Right ventricle myocardium inferior (tissue), 1 donor: ENCODE results near the gene MSH2. TPM values are rescaled to one million over a fixed set of nuclear protein-coding genes. Genes with fewer than 3 reads are reported as not detected.

Experiments
- ATAC-seq: fragments of 200-7000 bp; cut with Tn5 transposase; one replicate; pipeline ENCODE4 v1.9.1; 2020; ENCODE audit warnings: mild to moderate bottlenecking, moderate library complexity
- DNase-seq: peaks from one replicate; pipeline ENCODE4 v3.0.0; 2021; ENCODE audit errors: missing footprints
- intact Hi-C: fragments of 100-400 bp; cut with DNase I; formaldehyde crosslinking; loops from one replicate; pipeline ENCODE4 v1.11.0; 2022
- total RNA-seq: library from RNA; stranded (reverse); fragmentation: NEBNext Ultra II Directional; extraction: Animal tissue kit (Norgen Biotek cat#: 25700); gene quantifications from one replicate; pipeline ENCODE4 v1.2.1, GENCODE V29; 2021
- donor health status: DM: no; HTN: yes; CAD: no; lungs with severe emphysema.

The MSH2 gene
- total RNA-seq, 1 donor from 2014 or later, result 13.2 TPM

GRCh38 chr2:47456851-47457250 lies 53.9 kb downstream of the MSH2 start:
- no peak for ATAC-seq

GRCh38 chr2:47457268-47457667 lies 54.3 kb downstream of the MSH2 start:
- no peak for DNase-seq
- intact Hi-C loops, result no loop called here
- no peak for ATAC-seq

More at GRCh38 chr2:47456851-47457250, 53.9 kb downstream of the MSH2 start:
- no peak for DNase-seq
- intact Hi-C loops, result no loop called here

GRCh38 chr2:47459021-47459420 lies 56.1 kb downstream of the MSH2 start:
- intact Hi-C loops, result no loop called here
- DNase-seq (no peak), ATAC-seq (no peak)

- DNase-seq (no peak), ATAC-seq (no peak)
- intact Hi-C loops, result no loop called here
Observed at GRCh38 chr2:47460766-47461165, 57.8 kb downstream of the MSH2 start.

- DNase-seq (no peak), ATAC-seq (no peak)
- intact Hi-C loops, result no loop called here
Observed at GRCh38 chr2:47471429-47472116, 68.6 kb downstream of the MSH2 start.

- DNase-seq (no peak), ATAC-seq (no peak)
- intact Hi-C loops, result no loop called here
Observed at GRCh38 chr2:47479863-47480262, 76.9 kb downstream of the MSH2 start.

GRCh38 chr2:47483191-47483590 lies 80.2 kb downstream of the MSH2 start:
- intact Hi-C loops, result no loop called here
- no peak for DNase-seq
- ATAC-seq, result no peak

GRCh38 chr2:47484396-47484795 lies 81.4 kb downstream of the MSH2 start:
- ATAC-seq (no peak), DNase-seq (no peak)
- intact Hi-C loops, result no loop called here

- intact Hi-C loops, result no loop called here
- ATAC-seq (no peak), DNase-seq (no peak)
Observed at GRCh38 chr2:47485177-47485576, 82.2 kb downstream of the MSH2 start.

- intact Hi-C loops, result no loop called here
- DNase-seq (no peak), ATAC-seq (no peak)
Observed at GRCh38 chr2:47485751-47486300, 82.9 kb downstream of the MSH2 start.

GRCh38 chr2:47486841-47487497 lies 84.0 kb downstream of the MSH2 start:
- DNase-seq, result no peak
- ATAC-seq, result no peak
- intact Hi-C loops, result no loop called here

GRCh38 chr2:47487498-47487875 lies 84.5 kb downstream of the MSH2 start:
- ATAC-seq (no peak), DNase-seq (no peak)
- intact Hi-C loops, result no loop called here

- ATAC-seq, result no peak
- intact Hi-C loops, result no loop called here
- no peak for DNase-seq
Observed at GRCh38 chr2:47488870-47489584, 86.1 kb downstream of the MSH2 start.

GRCh38 chr2:47490406-47490805 lies 87.5 kb downstream of the MSH2 start:
- intact Hi-C loops, result no loop called here
- no peak for ATAC-seq
- DNase-seq, result no peak

- ATAC-seq (no peak), DNase-seq (no peak)
- intact Hi-C loops, result no loop called here
Observed at GRCh38 chr2:47493317-47494035, 90.5 kb downstream of the MSH2 start.

- DNase-seq (no peak), ATAC-seq (no peak)
- intact Hi-C loops, result no loop called here
Observed at GRCh38 chr2:47494267-47495130, 91.5 kb downstream of the MSH2 start.

- intact Hi-C loops, result no loop called here
- DNase-seq (no peak), ATAC-seq (no peak)
Observed at GRCh38 chr2:47497843-47498460, 95.0 kb downstream of the MSH2 start.

- no peak for ATAC-seq
- intact Hi-C loops, result no loop called here
- no peak for DNase-seq
Observed at GRCh38 chr2:47499093-47499492, 96.1 kb downstream of the MSH2 start.
